ENCODE results near the gene PNMA8A.
"Not testable (repeated sequence)": the region's sequence is repeated elsewhere in the genome, so short reads cannot be mapped to it uniquely, and the experiment has no call there.

PNMA8A gene

DNA sequence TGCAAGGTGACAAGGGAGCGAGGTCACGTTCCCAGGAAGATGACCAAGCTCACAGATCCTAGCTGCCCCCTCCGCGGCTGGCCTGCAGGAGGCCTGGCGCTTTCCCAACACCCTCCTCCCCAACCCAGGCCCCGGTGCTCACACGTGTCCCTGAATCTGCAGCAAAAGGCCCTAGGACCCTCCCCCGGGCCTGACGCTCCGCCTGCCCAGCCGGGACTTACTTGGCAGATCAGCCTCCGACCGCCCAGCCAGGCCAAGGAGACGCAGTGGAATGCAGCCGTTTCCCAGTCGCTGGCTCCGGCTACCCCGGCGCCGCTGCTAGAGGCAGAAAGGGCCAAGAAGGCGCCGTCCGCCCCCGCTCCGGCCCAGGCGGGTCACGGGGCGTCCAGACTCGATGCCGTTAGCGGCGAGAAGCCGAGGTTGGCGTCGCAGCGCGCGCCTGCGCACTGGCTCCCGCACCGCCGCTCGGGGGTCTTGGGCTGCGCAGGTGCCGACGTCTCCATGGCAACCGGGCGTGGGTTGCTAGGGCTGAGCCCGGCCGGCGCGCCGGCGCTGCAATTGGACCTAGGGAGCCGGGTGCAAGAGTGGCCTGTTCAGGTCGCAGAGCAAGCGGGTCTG lies at the start of gene PNMA8A:
Gene PNMA8A (minus strand): TSS at position 448 of the 618 bp plus-strand sequence. CDS start 528 bp downstream, outside the sequence.
- no peak for DNase-seq

DNA sequence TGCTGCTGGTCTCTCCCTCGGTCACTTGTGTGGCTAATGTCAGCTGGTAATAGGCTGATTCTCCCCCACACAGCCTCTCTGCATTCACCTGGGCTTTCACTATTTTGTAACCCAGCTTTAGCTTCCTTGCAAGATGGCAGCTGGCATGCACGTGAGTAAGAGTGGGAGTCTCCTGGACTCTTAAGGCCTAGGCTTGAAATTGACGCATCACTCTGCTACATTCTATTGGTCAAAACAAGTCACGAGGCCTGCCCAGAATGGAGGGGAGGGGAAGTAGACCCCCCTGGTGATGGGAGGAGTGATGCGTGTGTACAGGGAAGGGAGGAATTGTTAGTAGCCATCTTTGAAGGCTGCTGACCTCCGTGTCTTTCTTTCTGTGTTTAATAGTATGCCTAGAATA lies 49.3 kb upstream of the PNMA8A start:
- no peak for DNase-seq

- no peak for DNase-seq
These were observed 46.1 kb upstream of the PNMA8A start for GRCh38 chr19:46517471-46517870.

DNA sequence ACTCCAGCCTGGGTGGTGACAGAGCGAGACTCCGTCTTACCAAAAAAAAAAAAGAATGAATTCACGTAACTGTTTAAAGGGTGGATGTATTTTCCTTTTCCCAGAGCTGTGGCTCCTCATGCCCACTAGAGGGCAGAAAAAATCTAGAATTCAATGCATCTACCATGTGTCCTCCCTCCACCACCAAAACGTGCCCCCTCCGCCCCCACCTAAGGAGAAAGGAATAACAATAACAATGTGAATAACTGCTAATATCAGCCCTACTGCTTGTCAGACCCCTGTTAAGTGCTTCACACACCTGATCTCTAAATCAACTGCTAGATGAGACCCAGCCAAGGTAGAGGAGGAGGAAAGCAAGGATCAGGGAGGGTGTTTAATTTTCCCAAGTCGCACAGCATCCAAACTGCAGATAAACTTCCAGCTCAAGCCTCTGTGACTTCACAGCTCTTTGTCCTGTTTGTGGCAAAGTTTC lies 44.6 kb upstream of the PNMA8A start:
- peak; percentile 26 for DNase-seq

- no peak for DNase-seq
These were observed 43.9 kb upstream of the PNMA8A start for GRCh38 chr19:46515290-46515609.

DNA sequence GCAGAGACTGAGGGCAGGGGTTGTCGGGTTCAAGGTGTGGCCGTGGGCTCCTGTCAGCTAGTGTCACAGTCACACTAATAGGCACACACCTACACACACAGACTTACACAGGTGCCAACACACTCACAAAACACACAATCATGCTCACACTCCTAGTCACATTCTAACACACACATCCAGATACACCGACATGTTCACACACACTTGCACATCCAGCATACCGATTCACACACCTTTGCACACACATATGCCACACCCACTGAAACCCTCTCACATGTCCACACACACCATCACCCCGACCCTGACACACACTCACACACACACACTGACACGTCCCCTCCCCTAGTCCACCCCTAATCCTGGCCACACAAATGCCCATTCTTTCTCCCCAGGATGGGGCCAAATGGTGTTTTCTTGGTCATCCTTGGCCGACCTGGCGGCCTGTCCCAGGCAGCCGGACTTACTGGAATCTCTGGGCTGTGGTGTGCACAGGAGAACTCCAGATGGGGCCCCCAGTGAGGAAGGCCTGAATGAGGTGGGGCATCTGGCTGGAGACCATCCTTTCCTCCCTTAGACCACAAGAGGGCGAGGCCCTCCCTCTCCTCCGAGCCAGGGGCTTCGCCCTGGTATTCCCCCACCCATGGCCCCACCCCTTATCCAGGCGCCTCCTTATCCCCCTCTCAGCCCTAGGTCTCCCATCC lies 43.4 kb upstream of the PNMA8A start:
- no peak for DNase-seq

DNA sequence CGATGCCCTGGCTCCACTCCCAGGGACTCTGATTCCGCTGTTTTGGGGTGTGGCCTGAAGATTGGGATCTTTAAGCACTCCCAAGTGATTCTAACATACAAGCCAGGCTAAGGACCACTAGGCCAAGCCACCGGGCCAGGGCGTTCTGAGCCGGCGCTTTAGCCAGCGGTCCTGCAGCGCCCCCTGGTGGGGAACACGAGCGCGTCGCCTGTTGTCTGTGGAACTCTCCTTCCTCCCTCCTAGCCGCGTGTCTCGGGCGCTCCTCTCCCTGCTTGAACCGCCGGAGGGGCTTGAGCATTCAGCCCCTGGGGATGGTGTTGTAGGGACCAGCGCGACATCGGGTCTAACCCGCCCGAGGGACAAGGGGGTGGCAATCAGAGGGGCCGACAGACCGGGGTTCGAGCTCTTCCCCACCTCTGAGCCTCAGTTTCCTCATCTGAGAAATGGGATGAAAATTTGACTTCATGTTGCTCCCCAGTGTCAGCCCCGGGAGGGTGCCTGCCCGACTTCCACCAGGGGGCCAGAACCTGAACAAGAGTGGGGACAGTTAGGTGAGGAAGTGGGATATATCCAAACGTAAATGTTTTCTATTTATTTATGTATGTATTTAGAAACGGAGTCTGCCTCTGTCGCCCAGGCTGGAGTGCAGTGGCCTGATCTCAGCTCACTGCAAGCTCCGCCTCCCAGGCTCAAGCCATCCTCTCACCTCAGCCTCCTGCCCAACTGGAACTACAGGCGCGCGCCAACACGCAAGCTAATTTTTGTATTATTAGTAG lies 42.3 kb upstream of the PNMA8A start:
- peak; percentile 84 for DNase-seq

DNA sequence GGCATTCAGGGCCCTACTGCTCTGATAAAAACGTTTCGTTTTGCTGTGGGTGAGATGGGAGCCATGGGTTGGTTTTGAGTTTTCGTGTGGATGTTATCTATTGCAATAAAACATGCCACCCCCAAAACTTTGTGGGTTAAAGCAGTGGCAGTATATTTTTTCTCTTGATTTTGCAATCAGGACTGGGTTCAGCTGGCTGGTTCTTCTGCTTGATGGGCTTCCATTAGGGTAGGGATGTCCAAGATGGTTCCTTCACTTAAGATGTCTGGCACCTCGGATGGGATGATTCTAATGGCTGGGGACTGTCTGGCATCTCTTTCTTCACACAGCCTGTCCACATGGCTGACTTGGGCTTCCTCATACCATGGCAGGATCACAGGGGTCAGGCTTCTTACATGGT lies 39.9 kb upstream of the PNMA8A start:
- DNase-seq, result no peak

DNA sequence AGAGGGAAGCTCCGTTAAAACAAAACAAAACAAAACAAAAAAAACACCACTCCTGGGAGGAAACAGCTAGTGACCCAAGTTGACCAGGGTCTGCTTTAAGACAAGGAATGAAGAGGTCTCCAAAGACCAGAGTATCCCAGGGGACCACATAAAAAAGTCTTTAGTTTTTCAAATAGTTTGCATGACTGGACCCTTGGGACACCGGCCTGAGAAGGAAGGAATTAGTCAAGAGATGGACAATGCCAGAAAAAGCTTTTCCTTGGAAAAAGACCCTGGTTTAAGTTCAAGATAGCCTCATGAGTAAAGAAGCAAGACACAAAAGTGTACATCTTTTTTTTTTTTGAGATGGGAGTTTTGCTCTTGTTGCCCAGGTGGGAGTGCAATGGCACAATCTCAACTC lies 36.8 kb upstream of the PNMA8A start:
- DNase-seq, result no peak

DNA sequence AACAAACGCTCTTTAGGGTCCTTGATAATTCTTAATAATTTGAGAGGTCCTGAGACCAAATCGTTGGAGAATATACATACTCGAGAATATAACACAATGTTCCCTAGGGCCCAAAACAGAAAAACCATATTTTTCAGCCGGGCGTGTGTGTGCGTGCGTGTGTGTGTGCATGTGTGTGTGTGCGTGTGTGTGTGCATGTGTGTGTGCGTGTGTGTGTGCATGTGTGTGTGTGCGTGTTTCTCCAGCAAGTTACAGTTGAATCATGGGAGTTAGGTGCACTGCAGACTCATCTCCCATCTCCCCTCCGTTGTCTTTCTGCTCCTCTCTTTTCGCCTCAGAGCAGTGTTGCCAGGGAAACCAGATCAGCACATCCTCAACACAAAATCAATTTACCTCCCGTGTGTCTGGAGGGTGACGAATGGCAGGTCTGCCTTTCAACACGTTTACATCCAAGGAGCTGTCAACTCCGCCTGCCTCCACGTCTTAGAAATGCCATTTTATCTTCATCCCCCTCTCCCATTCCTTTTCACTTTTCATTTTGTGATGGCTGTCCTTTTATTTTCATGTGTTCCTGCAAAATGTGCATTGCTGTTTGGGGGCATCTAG lies 32.6 kb upstream of the PNMA8A start:
- DNase-seq, result no peak

DNA sequence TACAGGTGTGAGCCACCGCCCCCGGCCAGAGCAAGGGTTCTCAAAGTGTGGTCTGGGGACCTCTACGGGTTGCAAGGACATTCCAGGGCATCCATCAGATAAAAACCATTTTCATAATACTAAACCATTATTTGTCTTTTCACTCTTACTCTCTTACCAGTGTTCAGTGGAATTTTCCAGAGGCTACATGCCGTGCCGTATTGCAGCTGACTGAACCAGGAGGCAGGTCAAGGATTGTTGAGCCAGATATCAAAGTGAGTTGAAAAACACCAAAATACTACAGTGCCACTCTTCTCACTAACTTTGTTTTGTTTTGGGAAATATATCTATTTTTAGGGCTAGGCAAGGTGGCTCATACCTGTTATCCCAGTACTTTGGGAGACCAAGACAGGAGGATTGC lies 31.5 kb upstream of the PNMA8A start:
- no peak for DNase-seq

- DNase-seq, result no peak
These were observed 28.3 kb upstream of the PNMA8A start for GRCh38 chr19:46499692-46500091.

DNA sequence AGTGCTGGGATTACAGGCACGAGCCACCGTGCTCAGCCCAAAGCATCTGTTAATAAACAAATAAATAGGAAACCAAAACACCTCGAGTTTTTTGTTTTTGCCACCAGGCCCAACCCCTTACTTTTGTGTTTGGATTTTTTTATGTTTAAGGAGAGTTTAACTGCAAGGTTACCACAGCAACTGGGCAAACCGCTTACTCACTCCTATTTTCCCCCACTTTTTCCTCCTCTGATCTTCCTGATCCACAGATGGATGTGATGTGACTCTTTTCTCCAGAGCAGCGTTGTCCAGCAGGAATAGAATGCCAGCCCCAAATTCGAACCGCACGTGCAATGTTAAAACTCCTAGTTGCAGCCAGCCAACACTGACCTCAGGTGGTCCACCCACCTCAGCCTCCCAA lies 26.4 kb upstream of the PNMA8A start:
- no peak for DNase-seq

- DNase-seq, result not testable (repeated sequence)
These were observed 25.5 kb upstream of the PNMA8A start for GRCh38 chr19:46496886-46497285.

GRCh38 chr19:46496304-46496703 lies 24.9 kb upstream of the PNMA8A start:
- DNase-seq, result no peak

GRCh38 chr19:46495786-46496099 lies 24.4 kb upstream of the PNMA8A start, which contains the start of gene PNMA8B:
PNMA8B (minus strand) TSS chr19:46495867; CDS start chr19:46495465, 402 bp downstream.
- DNase-seq, result peak; percentile 19

GRCh38 chr19:46494941-46495785 lies 23.8 kb upstream of the PNMA8A start:
- no peak for DNase-seq

DNA sequence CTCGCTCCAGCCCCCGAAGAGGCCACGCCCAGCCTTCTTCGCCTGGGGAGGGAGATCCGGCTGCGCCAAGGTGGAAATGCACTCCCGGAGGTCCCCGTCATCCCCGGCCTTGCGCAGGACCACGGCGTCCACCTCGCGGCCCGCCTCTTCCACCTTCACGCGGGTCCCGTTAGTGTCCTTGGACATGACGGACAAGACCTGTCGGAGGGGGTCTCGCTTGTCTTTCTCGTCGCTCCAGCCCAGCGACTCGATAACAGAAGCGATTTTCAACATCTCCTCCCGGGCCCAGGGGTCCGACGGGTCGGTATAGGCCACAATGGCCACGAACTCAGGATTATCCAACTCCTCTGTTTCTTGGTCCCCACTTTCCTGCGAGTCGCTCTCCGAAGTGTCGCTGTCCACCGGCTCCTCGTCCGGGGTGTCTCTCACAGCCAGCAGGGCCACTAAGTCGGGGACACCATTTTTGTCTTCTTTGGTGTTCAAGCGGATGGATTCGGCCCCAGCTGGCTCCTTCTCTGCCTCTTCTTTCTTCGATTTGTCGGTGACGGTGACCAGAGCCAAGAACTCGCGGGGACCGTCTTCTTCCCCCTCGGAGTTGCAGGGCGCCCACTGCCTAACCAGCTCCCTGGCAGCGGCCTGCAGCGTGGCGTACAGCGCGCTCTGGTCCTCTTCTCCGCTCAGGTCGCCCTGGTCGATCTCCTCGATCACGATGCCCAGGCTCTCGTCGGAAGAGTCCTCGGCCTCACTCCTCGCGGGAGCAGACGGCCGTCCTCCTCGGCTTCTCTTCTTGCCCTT lies 23.0 kb upstream of the PNMA8A start:
- no peak for DNase-seq

DNA sequence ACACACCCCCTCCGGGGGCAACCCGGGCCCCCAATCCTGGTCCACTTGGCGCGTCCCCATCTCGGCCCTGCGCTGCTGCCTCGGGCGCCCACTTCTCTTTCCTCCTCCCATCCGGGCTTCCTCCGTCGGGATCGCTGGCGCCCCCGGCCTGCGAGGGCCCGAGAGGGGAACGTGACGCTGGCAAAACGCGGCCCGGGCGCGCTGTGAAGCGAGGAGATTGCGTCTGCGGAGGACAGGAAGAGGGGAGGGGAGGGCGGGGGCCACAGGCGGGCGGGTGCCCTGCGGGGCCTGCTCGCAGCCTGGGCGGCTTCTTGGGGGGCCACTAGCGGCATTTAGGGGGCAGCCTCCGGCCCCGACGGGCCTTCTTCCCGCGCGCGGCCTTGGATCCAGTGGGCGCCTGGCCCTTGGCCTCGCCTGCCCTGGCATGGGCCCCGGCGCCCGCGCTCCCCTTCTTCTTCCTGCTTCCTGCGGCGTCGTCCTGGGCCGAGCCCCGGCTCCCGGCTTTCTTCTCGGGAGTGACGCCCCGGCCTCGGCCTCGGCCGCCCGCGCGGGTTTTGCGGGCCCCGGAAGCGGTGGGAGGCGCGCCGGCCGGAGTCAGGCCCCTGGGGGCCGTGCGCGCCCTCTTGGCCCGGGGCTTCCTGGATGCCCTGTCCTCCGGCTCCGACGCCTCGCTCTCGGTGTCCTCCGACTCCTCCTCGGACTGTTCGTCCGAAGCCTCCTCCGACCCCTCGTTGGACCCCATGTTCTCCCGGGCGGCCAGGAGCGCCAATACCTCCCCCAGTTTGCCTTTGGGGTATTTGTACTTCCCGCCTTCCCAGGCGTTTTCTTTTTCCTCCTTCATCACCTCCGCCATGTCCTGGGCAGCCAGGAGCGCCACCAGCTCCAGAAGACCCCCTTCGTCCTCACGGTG lies 22.1 kb upstream of the PNMA8A start:
- peak; percentile 24 for DNase-seq

DNA sequence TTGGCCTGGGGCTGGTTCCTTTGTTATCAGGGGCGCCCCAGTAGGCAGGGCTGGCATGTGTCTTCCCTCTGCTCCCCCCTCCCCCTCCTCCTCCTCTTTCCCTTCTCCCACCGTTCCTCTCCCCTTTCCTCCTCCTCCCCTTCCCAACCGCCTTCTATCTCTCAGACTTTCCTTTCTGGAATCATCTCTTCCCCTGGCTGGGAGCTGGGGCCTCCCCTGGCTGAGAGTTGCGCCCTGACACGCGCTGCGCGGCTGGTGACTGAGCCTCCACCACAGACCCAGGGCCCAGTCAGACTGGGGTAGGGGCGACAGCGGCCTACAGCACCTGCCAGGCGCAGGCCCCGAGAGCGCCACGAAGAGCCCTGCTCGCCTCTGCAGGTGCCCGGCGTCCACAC lies 21.5 kb upstream of the PNMA8A start:
- peak; percentile 11 for DNase-seq

Measured in stimulated activated CD4-positive, alpha-beta T cell treated with anti-CD3 and anti-CD28 coated beads, Interleukin-4, amount 100 ng/mL, for 24 hours (primary cell).